Adrenal gland (tissue), 5 donors: Measurements from ENCODE around the gene APLP1.

Source experiments
- CTCF ChIP-seq, 6 experiments: fragments of 450-650 bp in 4 of 6; fragments of 200-600 bp in 2 of 6; sonication (generic) in 1 of 6; IDR thresholded peaks; 1 replicate in 5 of 6; 2 replicates in 1 of 6; pipeline versions ENCODE4 v1.5.1 to v1.8.0; 2016 to 2021; ENCODE audit warnings: antibody characterized with exemption in 6 of 6, mild to moderate bottlenecking in 2 of 6, moderate library complexity in 1 of 6
- POLR2A ChIP-seq, 2 donors: fragments of 450-650 bp; IDR thresholded peaks; one replicate each; pipeline ENCODE4 v1.6.1; 2017; ENCODE audit warnings: antibody characterized with exemption in 2 of 2, mild to moderate bottlenecking in 2 of 2, moderate library complexity in 1 of 2
- donor health status: DM: no; HTN: no; CAD: no.

GRCh38 chr19:35908010-35908441 is 39.7 kb downstream of the APLP1 start, which contains the start of gene TYROBP:
- no peak for TF ChIP-seq CTCF (IDR thresholded peaks at IDR 0.05)
- peak in 1 of 2 donors; percentile 23 for TF ChIP-seq POLR2A (IDR thresholded peaks at IDR 0.05)
